Peyer's patch (tissue), 4 donors: Measurements from ENCODE around the gene MIPOL1.

Experiments used
- POLR2A ChIP-seq, 2 donors: fragments of 450-650 bp; IDR thresholded peaks; one replicate each; pipeline ENCODE4 v1.5.1; 2017; ENCODE audit warnings: antibody characterized with exemption in 2 of 2, mild to moderate bottlenecking in 2 of 2, moderate library complexity in 2 of 2
- TF ChIP-seq, protein P1 (sequence below), 6 experiments: fragments of 450-650 bp in 4 of 6; fragments of 200-600 bp in 2 of 6; sonication (generic) in 1 of 6; IDR thresholded peaks; one replicate each; pipeline ENCODE4 v1.5.1; 2017 to 2019; ENCODE audit warnings: antibody characterized with exemption in 6 of 6, mild to moderate bottlenecking in 3 of 6, moderate library complexity in 1 of 6

DNA sequence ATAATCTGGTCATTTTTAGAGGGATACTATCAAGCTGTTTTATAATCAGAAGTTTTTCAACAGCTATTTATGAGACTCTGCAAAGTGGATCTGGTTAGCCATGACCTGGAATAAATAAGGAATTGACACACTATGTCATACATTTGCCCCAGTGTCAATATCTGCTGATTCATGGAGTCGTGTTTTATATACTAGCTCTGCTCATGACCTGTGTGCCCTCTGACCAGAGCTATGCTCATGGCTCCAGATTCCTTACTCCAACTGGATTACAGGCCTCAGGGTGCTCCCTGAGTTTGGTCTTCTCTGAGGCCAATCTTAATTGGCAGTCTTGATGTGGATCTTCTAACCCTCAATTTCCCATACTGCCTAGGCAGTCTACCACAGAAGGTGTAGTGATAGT, 256.2 kb downstream of the MIPOL1 start:
- TF ChIP-seq, protein P1, sequence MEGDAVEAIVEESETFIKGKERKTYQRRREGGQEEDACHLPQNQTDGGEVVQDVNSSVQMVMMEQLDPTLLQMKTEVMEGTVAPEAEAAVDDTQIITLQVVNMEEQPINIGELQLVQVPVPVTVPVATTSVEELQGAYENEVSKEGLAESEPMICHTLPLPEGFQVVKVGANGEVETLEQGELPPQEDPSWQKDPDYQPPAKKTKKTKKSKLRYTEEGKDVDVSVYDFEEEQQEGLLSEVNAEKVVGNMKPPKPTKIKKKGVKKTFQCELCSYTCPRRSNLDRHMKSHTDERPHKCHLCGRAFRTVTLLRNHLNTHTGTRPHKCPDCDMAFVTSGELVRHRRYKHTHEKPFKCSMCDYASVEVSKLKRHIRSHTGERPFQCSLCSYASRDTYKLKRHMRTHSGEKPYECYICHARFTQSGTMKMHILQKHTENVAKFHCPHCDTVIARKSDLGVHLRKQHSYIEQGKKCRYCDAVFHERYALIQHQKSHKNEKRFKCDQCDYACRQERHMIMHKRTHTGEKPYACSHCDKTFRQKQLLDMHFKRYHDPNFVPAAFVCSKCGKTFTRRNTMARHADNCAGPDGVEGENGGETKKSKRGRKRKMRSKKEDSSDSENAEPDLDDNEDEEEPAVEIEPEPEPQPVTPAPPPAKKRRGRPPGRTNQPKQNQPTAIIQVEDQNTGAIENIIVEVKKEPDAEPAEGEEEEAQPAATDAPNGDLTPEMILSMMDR (IDR thresholded peaks at IDR 0.05), result no peak
- TF ChIP-seq POLR2A (IDR thresholded peaks at IDR 0.05), result no peak
